ENCODE data around the gene PDE8B. TPM values are rescaled to one million over a fixed set of nuclear protein-coding genes. Genes with fewer than 3 reads are reported as not detected.

Gene PDE8B, protein sequence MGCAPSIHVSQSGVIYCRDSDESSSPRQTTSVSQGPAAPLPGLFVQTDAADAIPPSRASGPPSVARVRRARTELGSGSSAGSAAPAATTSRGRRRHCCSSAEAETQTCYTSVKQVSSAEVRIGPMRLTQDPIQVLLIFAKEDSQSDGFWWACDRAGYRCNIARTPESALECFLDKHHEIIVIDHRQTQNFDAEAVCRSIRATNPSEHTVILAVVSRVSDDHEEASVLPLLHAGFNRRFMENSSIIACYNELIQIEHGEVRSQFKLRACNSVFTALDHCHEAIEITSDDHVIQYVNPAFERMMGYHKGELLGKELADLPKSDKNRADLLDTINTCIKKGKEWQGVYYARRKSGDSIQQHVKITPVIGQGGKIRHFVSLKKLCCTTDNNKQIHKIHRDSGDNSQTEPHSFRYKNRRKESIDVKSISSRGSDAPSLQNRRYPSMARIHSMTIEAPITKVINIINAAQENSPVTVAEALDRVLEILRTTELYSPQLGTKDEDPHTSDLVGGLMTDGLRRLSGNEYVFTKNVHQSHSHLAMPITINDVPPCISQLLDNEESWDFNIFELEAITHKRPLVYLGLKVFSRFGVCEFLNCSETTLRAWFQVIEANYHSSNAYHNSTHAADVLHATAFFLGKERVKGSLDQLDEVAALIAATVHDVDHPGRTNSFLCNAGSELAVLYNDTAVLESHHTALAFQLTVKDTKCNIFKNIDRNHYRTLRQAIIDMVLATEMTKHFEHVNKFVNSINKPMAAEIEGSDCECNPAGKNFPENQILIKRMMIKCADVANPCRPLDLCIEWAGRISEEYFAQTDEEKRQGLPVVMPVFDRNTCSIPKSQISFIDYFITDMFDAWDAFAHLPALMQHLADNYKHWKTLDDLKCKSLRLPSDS
- 0.12 and 0.29 TPM in 2 replicates for total RNA-seq

DNA sequence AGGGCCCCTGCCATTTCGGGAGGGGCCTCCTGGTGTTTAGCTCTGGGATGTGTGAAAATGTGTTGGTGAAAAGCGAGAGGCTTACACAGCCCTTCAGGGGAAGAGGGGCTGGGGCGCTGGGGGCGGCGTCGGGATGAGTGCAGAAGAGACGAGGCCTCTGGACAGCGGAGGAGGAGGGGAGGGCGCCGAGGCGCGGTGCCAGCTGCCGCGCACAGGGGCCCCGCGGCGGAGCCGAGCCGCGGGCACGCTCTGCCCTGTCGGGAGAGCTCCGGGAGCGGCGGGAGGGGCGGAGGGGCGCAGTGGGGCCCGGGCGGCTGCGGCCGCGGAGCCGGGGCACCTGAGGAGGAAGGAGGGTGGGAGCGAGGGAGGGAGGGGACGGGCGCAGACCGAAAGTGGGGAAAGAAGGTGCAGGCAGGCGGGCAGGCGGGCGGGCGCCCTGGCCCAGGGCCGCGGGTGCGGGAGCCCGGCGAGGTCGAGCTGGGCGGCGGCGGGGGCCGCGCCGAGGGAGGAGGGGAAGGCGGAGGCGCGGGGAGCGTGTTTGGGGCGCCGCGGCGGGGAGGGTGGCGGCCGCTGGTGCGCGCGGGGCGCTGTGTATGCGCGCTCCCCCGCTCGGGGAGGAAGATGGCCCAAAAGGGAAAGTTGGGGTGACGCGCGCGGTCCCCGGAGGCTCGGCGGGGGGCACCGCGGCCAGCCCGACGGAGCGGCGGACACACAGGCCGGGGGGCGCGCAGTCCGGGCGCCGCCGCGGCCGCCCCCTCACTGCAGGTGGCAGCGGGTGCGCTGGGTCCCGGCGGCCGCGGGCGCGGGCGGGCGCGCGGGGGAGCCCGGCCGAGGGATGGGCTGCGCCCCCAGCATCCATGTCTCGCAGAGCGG lies at the start of gene PDE8B:
Gene PDE8B, plus strand, starts transcription at position 590 of the 873 bp plus-strand sequence. Its CDS starts 246 bp downstream, at position 836.
- DNase-seq (ENCODE audit: extremely low read depth, low read depth, low spot score): no peak

DNA sequence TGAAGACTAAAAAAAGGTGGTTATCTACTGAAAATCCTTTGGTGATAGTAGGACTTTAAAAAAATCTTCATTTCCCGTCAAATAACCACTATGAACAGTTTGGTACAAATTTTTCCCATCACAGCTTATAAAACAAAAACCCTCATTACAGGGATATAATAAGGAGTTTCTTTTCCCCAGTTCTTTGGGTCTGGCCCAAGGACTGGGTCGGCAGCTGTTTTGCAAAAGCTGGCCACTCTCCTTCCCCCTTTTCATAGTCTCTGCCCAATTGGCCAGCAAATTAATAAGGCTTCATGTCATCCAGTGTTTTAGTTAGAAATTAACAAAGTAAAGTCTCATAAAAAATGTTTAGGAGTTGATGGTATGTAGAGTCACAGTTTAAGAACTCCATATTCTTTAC lies 47.0 kb upstream of the PDE8B start:
- DNase-seq (ENCODE audit: extremely low read depth, low read depth, low spot score): no peak

DNA sequence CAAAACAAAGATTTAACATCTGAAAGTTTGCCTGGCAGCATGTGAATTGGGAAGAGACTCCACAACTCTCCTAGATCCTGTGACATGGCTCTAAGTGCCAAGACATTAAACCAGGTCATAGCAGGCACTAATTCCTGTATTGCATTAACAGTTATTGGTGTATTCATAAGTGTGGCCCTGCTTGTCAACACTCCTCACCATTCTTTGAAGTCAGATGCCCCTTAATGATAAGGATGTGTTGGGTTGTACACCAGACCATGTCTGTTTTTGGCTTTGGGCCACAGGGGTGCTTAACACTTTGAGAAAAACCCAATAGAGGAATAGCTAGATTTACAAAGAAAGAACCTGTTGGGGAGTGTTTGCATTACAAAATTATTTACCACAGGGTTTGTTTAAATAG lies 43.4 kb upstream of the PDE8B start:
- DNase-seq (ENCODE audit: extremely low read depth, low read depth, low spot score): no peak

DNA sequence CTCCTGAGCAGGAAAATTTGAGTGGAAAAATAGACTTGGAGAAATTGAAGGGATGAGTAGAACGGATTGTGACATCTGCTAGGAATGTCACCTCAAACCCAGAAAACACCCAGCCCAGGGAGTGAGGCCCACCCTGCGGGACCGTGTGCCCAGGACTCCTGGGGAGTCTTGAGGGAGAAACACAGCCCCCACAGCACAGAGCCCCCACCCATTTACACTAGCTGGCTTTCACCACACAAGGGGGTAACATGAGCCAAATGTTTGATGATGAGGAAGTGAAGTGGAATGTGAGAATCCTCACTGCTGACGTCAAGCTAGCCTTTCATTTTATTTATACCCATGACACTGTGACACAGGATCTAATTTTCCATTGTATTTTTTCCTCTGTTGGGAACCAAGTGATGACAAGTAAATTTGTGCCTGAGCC lies 42.8 kb upstream of the PDE8B start:
- no peak for DNase-seq (ENCODE audit: extremely low read depth, low read depth, low spot score)

DNA sequence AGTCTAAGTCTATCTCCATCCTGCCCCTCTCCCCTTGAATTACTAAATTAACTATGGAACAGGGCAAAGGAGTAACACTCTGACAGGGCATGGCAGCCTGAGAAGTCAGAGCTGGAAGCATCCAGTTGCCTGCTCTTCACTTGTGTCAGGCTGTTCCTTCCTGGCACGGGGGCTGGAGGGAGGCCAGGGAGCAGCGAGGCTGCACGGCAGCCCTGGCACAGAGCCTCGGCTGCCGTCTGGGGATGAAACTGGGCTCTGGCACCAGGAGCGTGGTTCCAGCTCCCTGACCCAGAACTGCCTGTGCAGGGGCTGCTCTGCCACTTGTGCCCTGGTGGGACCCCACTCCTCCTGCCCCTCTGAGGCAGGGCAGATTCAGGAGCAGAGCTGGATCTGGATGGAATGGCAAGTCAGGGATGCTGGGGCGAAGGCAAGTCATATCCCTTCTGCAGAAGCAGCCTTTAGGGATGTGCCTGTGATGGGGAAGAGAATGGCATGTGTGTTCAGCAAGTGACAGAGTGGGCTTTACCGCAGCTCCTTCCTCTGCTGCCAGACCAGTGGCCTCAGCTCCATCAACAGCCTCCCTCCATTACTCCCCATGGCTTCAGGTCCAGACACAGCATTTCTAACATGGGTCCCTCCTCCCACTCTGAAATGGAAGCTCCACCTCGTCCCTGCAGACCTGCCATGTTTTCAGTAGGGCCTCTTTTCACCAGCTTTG lies 42.2 kb upstream of the PDE8B start:
- DNase-seq (ENCODE audit: extremely low read depth, low read depth, low spot score): no peak

DNA sequence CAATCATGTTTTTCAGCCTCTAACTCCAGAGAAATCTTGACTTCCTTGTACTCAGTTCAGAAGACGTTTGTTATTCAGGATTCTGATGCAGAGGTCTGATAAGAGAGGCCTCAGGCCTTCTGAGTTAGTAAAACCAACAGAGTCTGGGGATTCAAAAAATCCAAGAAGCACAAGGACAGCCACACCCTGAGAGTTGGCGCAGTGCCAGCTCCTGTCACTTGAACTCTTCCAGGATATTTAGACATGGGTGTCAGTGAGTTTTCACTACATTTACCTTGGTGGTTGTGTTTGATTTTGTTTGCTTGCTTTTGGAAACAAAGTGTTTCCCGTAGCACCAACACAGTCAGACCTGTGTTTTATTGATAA lies 41.6 kb upstream of the PDE8B start:
- no peak for DNase-seq (ENCODE audit: extremely low read depth, low read depth, low spot score)

DNA sequence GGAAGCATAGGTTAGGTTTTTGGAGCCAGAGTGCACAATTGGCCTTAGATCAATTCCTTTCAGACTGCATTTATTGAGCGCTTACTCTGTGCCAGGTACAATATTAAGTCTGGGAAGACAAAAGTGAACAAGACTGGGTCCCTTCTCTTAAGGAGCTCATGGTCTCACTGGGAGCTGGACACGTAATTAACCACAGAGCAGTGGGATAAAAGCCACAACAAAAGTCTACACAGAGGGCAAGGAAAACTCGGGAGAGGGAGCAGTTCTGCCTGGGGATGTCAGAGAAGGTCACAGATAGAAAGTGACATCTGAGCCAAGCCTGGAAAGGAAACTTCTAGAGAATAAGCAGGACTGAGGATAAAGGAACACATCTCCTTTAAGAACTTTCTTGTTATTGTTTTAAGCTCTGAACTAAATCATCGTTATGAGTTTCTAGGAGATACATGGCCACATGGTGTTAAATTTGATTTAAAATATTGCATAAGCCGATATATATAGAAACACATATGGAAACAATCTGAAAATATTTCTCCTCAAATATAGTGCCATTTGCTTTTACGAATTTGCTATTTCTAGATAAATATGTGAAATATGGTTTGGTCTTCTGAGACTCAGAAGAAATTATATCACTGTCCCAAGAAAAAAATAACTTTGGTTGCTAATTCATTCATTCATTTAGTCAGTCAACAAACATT lies 40.1 kb upstream of the PDE8B start:
- DNase-seq (ENCODE audit: extremely low read depth, low read depth, low spot score): no peak

DNA sequence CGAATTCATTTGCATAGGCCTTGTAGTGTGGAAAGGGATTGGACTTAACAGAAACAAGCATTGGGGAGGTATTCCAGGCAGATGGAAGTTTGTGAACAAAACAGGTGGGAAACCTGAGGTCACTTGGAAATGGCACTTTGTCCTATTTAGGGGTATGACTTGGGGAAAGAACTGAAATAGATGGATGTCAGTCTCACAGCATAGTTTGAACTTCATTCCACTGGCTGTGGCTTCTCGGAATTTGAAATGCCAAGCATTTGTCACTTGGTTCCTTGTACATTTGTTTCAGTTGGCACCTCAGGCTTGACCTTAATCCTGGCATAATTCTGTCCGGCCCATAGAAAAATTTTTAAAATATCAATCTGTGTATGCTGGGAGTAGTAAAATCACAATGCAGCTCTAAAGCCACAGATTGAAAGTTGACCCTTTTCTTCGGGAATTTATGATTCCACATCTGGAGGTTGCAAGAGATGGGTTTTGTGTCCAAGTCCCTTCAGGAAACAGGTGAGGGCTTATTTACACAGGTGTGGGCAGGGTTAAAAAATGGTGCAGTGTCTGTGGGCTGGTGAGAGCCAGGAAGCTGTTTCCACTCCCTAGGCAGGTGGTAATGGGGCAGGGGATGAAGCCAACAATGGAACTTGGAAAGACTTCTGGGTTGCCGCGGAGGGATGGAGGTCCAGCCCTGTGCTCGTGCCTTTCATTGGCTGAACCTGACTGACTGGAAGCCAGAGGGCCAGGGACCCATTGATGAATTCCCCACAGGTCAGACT lies 39.2 kb upstream of the PDE8B start:
- no peak for DNase-seq (ENCODE audit: extremely low read depth, low read depth, low spot score)

DNA sequence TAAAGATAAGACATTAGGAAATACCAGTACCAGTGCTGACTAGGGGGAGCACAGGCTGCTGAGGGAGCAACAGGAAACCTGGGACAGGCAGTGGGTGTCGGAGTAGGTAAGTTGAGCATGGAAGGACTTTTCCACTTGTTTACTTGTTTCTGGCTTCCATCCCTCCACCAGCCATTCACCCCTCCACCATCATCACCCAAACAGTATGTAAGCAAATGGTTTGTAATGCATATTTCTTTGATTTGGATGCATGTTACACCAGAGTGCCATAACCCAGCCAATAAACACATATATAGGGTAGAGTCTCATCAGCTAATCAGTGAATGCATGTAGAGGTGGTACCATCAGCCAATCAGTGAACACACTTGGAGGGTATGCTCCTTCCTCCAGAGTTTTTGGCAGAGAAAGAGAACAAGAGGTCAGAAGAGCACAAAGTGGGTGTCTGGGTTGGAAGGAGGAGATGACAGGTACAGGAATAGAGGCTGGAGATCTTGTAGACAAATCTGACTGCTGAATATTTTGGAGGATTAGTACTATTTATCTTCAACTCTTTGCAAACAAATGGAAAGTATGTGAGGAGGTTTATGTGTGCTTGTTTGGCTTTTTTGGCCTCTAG lies 37.7 kb upstream of the PDE8B start:
- DNase-seq (ENCODE audit: extremely low read depth, low read depth, low spot score): no peak

DNA sequence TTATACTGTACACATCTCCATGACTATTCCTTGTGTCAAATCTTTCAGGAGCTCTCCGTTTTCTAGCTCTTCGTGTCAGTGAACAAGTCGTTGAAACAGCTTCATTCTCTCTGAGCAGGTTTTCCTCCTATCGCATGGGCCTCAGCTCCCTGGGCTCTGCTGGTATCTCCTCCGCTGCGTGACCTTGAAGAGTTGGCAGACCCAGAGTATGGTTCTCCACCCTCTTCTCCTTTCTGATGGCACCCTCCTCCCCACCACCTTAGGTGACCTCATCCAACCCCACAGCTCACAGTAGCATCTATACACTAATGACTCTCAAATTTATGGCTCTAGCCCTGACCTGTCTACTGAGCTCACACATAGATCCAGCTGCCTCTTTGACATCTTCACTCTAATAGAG lies 36.0 kb upstream of the PDE8B start:
- DNase-seq (ENCODE audit: extremely low read depth, low read depth, low spot score): no peak

DNA sequence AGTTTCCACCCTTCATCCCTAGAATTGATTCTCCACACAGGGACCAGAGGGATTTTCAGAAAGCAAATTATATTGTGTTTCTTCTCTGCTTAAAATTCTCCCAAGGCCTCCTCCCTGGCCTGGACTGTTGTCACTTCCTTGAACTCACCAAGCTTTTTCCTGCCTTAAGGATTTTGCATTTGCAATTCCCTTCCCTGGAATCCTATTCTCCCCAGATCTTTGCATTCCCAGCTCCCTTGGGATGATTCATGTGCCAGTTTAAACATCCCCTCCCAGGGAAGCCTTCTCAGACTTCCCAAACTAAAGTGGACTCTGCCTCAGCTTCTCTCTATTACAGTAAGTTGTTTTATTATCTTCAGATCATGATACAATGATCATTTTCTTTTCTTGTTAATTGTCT lies 35.2 kb upstream of the PDE8B start:
- DNase-seq (ENCODE audit: extremely low read depth, low read depth, low spot score): no peak

DNA sequence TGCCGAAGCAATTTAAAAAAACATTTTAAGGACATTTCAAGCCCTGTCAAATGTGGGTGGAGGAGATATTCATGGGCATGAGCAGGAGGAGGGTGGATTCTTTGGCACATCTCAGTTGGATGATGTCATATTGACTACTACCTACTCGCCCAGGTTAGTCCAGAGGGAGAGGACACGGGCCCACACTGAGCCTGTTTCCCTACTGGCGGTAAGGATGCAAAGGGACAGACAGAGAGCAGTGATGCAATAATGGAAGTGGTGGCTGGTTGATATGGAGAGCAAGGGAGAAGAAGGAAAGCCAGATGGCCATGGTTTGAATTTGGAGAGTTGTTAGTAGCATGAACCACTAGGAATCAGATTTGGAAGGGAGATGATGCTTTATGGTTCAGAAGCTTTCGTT lies 34.1 kb upstream of the PDE8B start:
- no peak for DNase-seq (ENCODE audit: extremely low read depth, low read depth, low spot score)

DNA sequence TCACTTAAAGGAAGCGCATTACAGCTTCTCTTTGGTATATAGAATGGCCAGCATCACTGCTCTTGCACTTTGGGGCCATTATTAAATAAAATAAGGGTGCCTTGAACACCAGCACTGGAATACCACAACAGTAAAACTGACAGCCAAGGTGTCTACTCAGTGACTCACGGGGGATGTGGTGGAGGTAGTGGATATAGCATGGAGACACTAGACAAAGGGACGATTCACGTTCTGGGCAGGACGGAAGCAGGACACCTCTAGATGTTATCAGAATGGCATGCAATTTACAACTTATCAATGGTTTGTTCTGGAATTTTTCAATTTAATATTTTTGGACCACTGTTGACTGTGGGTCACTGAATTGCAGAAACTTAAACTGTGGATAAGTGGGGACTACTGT lies 32.9 kb upstream of the PDE8B start:
- DNase-seq (ENCODE audit: extremely low read depth, low read depth, low spot score): no peak

DNA sequence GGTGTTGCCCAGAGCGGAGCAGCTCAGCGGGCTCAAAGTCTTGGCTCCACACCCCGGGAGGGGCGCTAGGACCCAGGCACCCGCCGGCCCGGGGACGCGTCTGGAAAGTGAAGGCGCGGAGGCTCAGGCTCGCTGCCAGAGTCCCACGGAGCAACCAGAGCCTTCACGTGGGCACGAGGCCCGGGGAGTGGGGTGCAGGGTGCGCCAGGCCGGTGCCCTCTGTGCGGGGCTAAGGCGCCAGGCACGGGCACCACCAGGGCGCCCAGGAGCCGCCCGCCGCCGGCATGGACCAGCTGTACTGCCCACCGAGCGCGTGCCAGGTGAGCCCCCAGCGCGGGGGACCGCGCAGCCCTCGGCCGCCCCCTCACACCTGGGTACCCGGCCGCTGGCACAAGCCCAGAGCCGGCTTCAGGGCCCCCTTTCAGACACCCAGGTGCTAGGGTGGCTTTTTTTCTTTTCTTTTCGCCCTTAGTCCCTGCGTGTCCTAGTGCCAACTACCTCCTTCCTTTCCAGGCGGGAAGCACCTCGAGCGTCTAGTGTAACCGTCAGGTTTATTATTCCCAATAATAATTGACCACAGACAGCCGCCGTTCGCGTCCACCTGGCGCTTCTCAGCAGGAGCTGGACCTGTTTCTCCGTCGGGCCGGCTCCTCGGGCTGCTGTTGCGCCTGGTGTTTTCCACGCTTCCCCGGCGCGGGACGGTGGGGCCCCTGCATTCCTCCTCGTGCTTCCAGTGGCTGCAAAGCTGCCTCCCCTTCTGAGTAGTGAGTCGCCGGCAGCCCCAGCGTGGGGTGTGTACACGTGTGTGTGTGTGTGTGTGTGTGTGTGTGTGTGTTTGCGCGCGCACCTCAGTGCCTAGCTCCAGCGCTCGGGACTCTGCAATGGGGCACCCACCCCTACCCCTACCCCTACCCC lies 30.1 kb upstream of the PDE8B start:
- DNase-seq (ENCODE audit: extremely low read depth, low read depth, low spot score): no peak

DNA sequence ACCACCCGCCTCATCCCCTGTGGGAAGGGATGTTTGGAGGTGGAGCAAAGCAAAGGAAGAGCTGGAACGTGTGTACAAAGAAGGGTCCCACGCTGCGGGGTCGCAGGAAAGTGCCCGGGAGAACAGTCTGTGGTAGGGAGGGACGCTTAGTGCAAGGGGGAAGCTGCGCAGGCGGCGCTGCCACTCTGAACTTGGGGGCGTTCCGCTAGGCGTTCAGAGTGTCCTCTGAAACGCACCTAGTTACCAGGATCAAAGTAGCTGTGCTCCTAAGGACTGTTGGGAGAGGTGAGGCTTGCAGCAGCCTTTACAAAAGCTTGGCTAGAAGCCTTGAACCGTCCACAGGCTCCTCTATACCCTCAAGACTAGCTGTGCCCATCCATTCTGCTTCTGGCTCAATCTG lies 29.3 kb upstream of the PDE8B start:
- no peak for DNase-seq (ENCODE audit: extremely low read depth, low read depth, low spot score)

DNA sequence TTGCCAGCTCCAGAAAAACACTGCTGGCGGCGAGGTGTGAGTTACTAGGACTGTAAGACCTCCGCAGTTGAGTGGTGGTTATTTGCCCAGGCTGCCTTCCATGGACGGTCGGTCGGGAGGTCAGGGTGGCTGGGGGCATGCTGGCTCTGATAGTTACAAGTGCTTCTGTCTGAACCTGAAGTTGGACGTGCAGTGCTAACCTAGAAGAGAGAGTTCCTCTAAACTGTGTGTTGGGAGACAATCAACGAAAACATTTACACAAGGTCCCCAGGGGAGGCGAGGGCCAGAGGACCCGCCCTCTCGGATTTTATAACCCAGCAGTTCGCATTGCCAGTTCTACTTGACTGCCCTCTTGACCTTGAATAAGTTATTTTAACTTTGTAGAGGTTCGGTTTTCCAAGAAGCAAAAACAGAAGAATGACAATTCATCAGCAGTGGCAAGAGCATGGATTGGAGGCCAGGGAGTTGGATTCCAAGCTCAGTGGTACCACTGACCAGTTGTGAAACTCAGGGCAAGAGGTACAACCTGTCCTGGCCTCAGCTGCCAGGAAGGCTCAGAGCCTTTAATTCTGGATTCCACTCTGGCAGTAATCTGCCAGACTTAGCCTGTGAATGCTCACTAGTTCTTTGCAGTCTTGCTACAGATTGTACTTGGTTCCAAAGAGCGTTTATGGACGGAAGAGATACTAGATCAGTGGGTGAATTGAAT lies 28.7 kb upstream of the PDE8B start:
- DNase-seq (ENCODE audit: extremely low read depth, low read depth, low spot score): no peak

DNA sequence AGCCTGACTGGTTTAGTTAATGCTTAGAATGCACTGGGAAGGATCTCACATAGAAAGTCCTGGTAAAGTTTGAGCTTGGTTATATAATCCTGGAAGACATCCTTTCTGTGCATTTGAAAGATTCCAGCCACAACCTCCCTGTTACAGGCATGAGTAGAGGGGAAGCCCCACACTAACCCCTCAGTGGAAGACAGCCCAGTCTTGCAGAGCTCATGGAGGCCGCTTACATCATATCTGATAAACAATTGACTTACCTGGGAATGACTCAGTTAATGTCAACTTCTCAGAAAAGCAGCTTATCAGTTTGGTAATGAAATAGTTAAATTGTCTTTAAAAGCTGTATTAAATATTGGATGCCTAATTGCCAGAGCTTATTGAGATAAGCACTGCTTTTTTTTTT lies 28.1 kb upstream of the PDE8B start:
- DNase-seq (ENCODE audit: extremely low read depth, low read depth, low spot score): no peak
